Trophoblast cell (in vitro differentiated cells and primary cell): ENCODE results near the gene LRRC3B.

Experiments used
- DNase-seq, 2 donors: peaks; one replicate each; pipeline ENCODE4 v3.0.0-alpha.2; 2016
- H2AFZ ChIP-seq: 2 replicates; pipeline ENCODE4 v1.6.1; 2013; ENCODE audit warnings: low read length, moderate library complexity, mild to moderate bottlenecking; ENCODE audit not compliant: insufficient read depth, poor library complexity
- H2AK5ac ChIP-seq: 2 replicates; pipeline ENCODE4 v1.6.1; 2013; ENCODE audit warnings: mild to moderate bottlenecking, low read length
- H2BK120ac ChIP-seq: 2 replicates; pipeline ENCODE4 v1.6.1; 2013; ENCODE audit warnings: low read length, mild to moderate bottlenecking, moderate library complexity; ENCODE audit not compliant: insufficient read depth, poor library complexity
- H2BK12ac ChIP-seq: 2 replicates; pipeline ENCODE4 v1.6.1; 2013; ENCODE audit warnings: mild to moderate bottlenecking, low read length, moderate library complexity
- H2BK5ac ChIP-seq: 2 replicates; pipeline ENCODE4 v1.6.1; 2013; ENCODE audit warnings: low read length, low read depth, moderate library complexity, mild to moderate bottlenecking; ENCODE audit not compliant: poor library complexity
- H3K14ac ChIP-seq: 2 replicates; pipeline ENCODE4 v1.6.1; 2013; ENCODE audit warnings: mild to moderate bottlenecking, low read length
- H3K18ac ChIP-seq: 2 replicates; pipeline ENCODE4 v1.6.1; 2013; ENCODE audit warnings: mild to moderate bottlenecking, low read length
- H3K23ac ChIP-seq: 2 replicates; pipeline ENCODE4 v1.6.1; 2013; ENCODE audit warnings: low read length
- H3K27ac ChIP-seq: 2 replicates; pipeline ENCODE4 v1.5.1; 2013; ENCODE audit warnings: low read depth, mild to moderate bottlenecking, inconsistent platforms, low read length, moderate library complexity
- H3K27me3 ChIP-seq: 2 replicates; pipeline ENCODE4 v1.6.1; 2013; ENCODE audit warnings: inconsistent platforms, mild to moderate bottlenecking, low read length, moderate library complexity; ENCODE audit not compliant: insufficient read depth
- H3K36me3 ChIP-seq, 2 experiments: 1 replicate in 1 of 2; 2 replicates in 1 of 2; pipeline ENCODE4 v1.6.1; 2013; ENCODE audit warnings: low read length in 2 of 2, mild to moderate bottlenecking in 2 of 2, moderate library complexity in 1 of 2; ENCODE audit not compliant: insufficient read depth in 2 of 2, control insufficient read depth in 1 of 2
- H3K4ac ChIP-seq: 2 replicates; pipeline ENCODE4 v1.6.1; 2013; ENCODE audit warnings: low read depth, mild to moderate bottlenecking, low read length, moderate library complexity
- H3K4me1 ChIP-seq, 2 experiments: 1 replicate in 1 of 2; 2 replicates in 1 of 2; pipeline ENCODE4 v1.6.1; 2013; ENCODE audit warnings: low read length in 2 of 2, mild to moderate bottlenecking in 2 of 2, moderate library complexity in 1 of 2; ENCODE audit not compliant: insufficient read depth in 2 of 2, control insufficient read depth in 1 of 2
- H3K4me2 ChIP-seq: 2 replicates; pipeline ENCODE4 v1.6.1; 2013; ENCODE audit warnings: inconsistent platforms, mild to moderate bottlenecking, low read length, moderate library complexity
- H3K4me3 ChIP-seq: 2 replicates; pipeline ENCODE4 v1.5.1; 2013; ENCODE audit warnings: mild to moderate bottlenecking, low read depth, low read length, inconsistent platforms
- H3K79me1 ChIP-seq: one replicate; pipeline ENCODE4 v1.6.1; 2013; ENCODE audit warnings: low read length
- H3K79me2 ChIP-seq: 2 replicates; pipeline ENCODE4 v1.6.1; 2013; ENCODE audit warnings: low read length, mild to moderate bottlenecking; ENCODE audit not compliant: control insufficient read depth, insufficient read depth, poor library complexity
- H3K9ac ChIP-seq: 2 replicates; pipeline ENCODE4 v1.6.1; 2013; ENCODE audit warnings: mild to moderate bottlenecking, low read length
- H3K9me3 ChIP-seq: 2 replicates; pipeline ENCODE4 v1.6.1; 2013; ENCODE audit warnings: low read depth, mild to moderate bottlenecking, control low read depth, inconsistent platforms, low read length; ENCODE audit not compliant: insufficient read depth
- H4K12ac ChIP-seq: 2 replicates; pipeline ENCODE4 v1.6.1; 2013; ENCODE audit warnings: low read depth, mild to moderate bottlenecking, low read length, moderate library complexity
- H4K8ac ChIP-seq: 2 replicates; pipeline ENCODE4 v1.6.1; 2013; ENCODE audit warnings: low read depth, mild to moderate bottlenecking, low read length, moderate library complexity
- H4K91ac ChIP-seq: one replicate; pipeline ENCODE4 v1.6.1; 2013; ENCODE audit warnings: low read depth, mild to moderate bottlenecking, low read length, moderate library complexity
- WGBS: extraction: QIAGEN DNeasy Blood & Tissue Kit; methylation state at CpG from one replicate; pipeline ENCODE4 v1.1.7; 2013; ENCODE audit warnings: missing lambda C conversion rate; ENCODE audit not compliant: insufficient read length, insufficient coverage; ENCODE audit errors: extremely low coverage; 5-methylcytosine and 5-hydroxymethylcytosine counted together

LRRC3B gene

GRCh38 chr3:26630669-26631389 is 8.3 kb downstream of the LRRC3B start:
- no peak for DNase-seq
- Histone ChIP-seq H4K8ac (no peak overlapping the region), H3K79me2 (no peaks in the 10 kb centered on the region), H3K27ac (no peak overlapping the region), H4K91ac (no peak overlapping the region), H3K27me3 (no peaks in the 10 kb centered on the region), H3K23ac (no peak overlapping the region), H3K18ac (no peak overlapping the region), H2BK12ac (no peak overlapping the region), H3K4ac (no peak overlapping the region), H2BK120ac (no peak overlapping the region), H3K9ac (no peak overlapping the region), H3K36me3 (no peaks in the 10 kb centered on the region), H2AFZ (no peak overlapping the region), H3K4me1 (no peaks in the 10 kb centered on the region), H4K12ac (no peak overlapping the region), H3K14ac (no peak overlapping the region), H3K4me2 (no peak overlapping the region), H3K4me3 (no peak overlapping the region), H3K9me3 (no peaks in the 10 kb centered on the region), H3K79me1 (no peaks in the 10 kb centered on the region), H2BK5ac (no peak overlapping the region), H2AK5ac (no peak overlapping the region)
- no CpG with 5 or more reads among the region's 4 CpGs for WGBS

GRCh38 chr3:26631390-26631738 is 8.8 kb downstream of the LRRC3B start:
- Histone ChIP-seq H4K8ac (no peak overlapping the region), H4K12ac (no peak overlapping the region), H4K91ac (no peak overlapping the region), H3K4me1 (no peaks in the 10 kb centered on the region), H3K18ac (no peak overlapping the region), H3K4me2 (no peak overlapping the region), H3K23ac (no peak overlapping the region), H2BK120ac (no peak overlapping the region), H3K4me3 (no peak overlapping the region), H3K9me3 (no peaks in the 10 kb centered on the region), H3K36me3 (no peaks in the 10 kb centered on the region), H3K27me3 (no peaks in the 10 kb centered on the region), H2BK12ac (no peak overlapping the region), H2BK5ac (no peak overlapping the region), H2AFZ (no peak overlapping the region), H3K14ac (no peak overlapping the region), H3K79me1 (no peaks in the 10 kb centered on the region), H3K79me2 (no peaks in the 10 kb centered on the region), H3K9ac (no peak overlapping the region), H3K4ac (no peak overlapping the region), H3K27ac (no peak overlapping the region), H2AK5ac (no peak overlapping the region)
- no CpG with 5 or more reads among the region's 1 CpG for WGBS
- no peak for DNase-seq

- Histone ChIP-seq H2AFZ (no peak overlapping the region), H2BK5ac (no peak overlapping the region), H3K4me2 (no peak overlapping the region), H3K36me3 (no peaks in the 10 kb centered on the region), H3K4me3 (no peak overlapping the region), H3K9ac (no peak overlapping the region), H3K79me2 (no peaks in the 10 kb centered on the region), H3K79me1 (no peaks in the 10 kb centered on the region), H3K4ac (no peak overlapping the region), H3K4me1 (no peaks in the 10 kb centered on the region), H3K14ac (no peak overlapping the region), H3K23ac (no peak overlapping the region), H3K18ac (no peak overlapping the region), H4K8ac (no peak overlapping the region), H2BK12ac (no peak overlapping the region), H3K27ac (no peak overlapping the region), H4K12ac (no peak overlapping the region), H4K91ac (no peak overlapping the region), H3K27me3 (no peaks in the 10 kb centered on the region), H3K9me3 (no peaks in the 10 kb centered on the region), H2AK5ac (no peak overlapping the region), H2BK120ac (no peak overlapping the region)
- no CpG with 5 or more reads among the region's 5 CpGs for WGBS
- no peak for DNase-seq
Measured at GRCh38 chr3:26634601-26635000, 12.0 kb downstream of the LRRC3B start.

GRCh38 chr3:26636096-26636727 is 13.6 kb downstream of the LRRC3B start:
- Histone ChIP-seq H3K79me1 (no peaks in the 10 kb centered on the region), H3K27me3 (no peaks in the 10 kb centered on the region), H4K12ac (no peak overlapping the region), H2AK5ac (no peak overlapping the region), H3K79me2 (no peaks in the 10 kb centered on the region), H3K9me3 (no peaks in the 10 kb centered on the region), H2BK5ac (no peak overlapping the region), H3K27ac (no peak overlapping the region), H2BK12ac (no peak overlapping the region), H4K8ac (no peak overlapping the region), H2AFZ (no peak overlapping the region), H4K91ac (no peak overlapping the region), H3K4me3 (no peak overlapping the region), H3K4me1 (peaks cover 0 to 2% of the 10 kb centered on the region in 2 experiments), H3K18ac (no peak overlapping the region), H3K23ac (no peak overlapping the region), H3K9ac (no peak overlapping the region), H3K36me3 (no peaks in the 10 kb centered on the region), H3K14ac (no peak overlapping the region), H2BK120ac (no peak overlapping the region), H3K4me2 (no peak overlapping the region), H3K4ac (no peak overlapping the region)
- no CpG with 5 or more reads among the region's 1 CpG for WGBS
- DNase-seq: no peak
